ENCODE measurements around the gene LMCD1. TPM values are rescaled to one million over a fixed set of nuclear protein-coding genes. Genes with fewer than 3 reads are reported as not detected.

LMCD1 gene
- total RNA-seq, 2 experiments from 2014 or later = 2.1 to 2.2 TPM

DNA sequence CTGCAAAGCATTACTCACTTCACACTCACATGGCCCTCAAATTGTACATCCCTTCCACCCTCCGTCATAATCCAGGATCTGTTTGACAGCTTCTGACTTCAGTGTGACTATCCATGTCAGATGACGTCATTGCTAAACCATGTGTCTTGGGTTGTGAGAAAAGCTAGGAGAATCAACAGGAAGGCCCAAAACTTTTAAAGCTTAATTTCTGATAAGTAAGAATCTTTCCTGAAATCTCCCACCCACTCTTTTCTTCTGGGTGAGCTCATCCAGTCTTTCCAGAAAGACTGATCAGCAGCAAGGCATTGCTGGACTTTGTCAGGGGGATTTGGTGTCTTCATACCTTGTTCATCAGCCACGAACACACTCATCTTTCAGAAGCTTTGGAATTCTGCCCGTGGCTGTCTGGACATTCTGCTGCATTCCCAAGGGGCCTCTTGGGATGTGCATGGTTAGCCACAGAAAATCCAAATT, 11.5 kb upstream of the LMCD1 start:
- no peak for DNase-seq
- no peak for ATAC-seq
- TF ChIP-seq, protein P1, sequence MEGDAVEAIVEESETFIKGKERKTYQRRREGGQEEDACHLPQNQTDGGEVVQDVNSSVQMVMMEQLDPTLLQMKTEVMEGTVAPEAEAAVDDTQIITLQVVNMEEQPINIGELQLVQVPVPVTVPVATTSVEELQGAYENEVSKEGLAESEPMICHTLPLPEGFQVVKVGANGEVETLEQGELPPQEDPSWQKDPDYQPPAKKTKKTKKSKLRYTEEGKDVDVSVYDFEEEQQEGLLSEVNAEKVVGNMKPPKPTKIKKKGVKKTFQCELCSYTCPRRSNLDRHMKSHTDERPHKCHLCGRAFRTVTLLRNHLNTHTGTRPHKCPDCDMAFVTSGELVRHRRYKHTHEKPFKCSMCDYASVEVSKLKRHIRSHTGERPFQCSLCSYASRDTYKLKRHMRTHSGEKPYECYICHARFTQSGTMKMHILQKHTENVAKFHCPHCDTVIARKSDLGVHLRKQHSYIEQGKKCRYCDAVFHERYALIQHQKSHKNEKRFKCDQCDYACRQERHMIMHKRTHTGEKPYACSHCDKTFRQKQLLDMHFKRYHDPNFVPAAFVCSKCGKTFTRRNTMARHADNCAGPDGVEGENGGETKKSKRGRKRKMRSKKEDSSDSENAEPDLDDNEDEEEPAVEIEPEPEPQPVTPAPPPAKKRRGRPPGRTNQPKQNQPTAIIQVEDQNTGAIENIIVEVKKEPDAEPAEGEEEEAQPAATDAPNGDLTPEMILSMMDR (IDR thresholded peaks at IDR 0.05) = no peak
- intact Hi-C loops (cut with micrococcal nuclease) = no loop called here
- ChIA-PET CTCF (no interaction called here), POLR2A (no interaction called here)
- Mint-ChIP-seq H3K36me3 (ENCODE audit: low read depth) (no peaks in the 10 kb centered on the region), H3K4me1 (ENCODE audit: low read depth) (no peaks in the 10 kb centered on the region), H3K27ac (no peak overlapping the region), H3K27me3 (peaks cover 12% of the 10 kb centered on the region), H3K4me3 (no peak overlapping the region), H3K9me3 (no peaks in the 10 kb centered on the region)

DNA sequence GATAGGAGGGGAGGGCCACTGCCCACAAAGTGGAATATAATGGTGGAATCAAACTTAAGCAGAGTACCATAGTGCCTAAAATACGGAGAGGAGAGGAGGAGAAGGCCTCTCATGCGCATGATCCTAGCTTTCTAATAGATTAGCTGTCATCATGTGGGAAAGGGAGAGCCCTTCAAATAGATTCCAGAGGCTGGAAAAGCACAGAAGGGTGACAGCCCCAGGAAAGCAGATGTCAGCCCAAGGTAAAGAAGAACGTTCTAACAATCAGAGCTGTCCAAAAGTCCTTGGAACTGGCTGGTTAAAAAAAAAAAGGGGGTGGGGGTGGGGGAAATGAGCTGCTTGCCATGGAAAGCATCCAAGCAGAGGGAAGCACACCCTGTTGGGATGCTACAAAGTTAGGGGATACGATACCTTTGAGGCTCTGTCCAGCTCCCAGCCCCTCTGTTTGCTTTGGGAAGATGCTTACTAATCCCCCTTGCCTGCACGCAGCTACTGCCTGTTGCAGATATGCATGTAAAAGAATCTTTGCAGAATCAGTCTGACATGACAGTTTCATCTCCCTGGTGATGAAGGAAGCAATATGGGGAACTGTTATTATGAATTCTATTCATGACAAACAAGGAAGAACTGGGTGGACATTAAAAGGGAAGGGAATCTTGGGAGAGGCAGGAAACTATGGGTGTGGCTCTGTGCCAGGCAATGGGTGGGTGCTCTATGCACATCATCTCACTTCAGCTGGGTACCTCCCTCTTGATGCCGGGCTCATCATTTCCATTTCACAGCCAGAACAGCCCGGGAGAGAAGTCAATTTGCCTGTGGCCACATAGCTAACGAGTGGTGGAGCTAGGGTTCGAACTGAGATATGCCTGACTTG, 10.1 kb upstream of the LMCD1 start:
- H3K4me1 Mint-ChIP-seq (ENCODE audit: low read depth) = no peaks in the 10 kb centered on the region
- ChIA-PET CTCF (no interaction called here), POLR2A (no interaction called here)
- DNase-seq (no peak), ATAC-seq (no peak)
- no peak overlapping the region for H3K27ac Mint-ChIP-seq
- H3K36me3 Mint-ChIP-seq (ENCODE audit: low read depth) = no peaks in the 10 kb centered on the region
- TF ChIP-seq, protein P1 (IDR thresholded peaks at IDR 0.05) = no peak
- no peak overlapping the region for H3K4me3 Mint-ChIP-seq
- H3K27me3 Mint-ChIP-seq = peaks cover 12% of the 10 kb centered on the region
- no peaks in the 10 kb centered on the region for H3K9me3 Mint-ChIP-seq
- intact Hi-C loops (cut with micrococcal nuclease) = no loop called here

DNA sequence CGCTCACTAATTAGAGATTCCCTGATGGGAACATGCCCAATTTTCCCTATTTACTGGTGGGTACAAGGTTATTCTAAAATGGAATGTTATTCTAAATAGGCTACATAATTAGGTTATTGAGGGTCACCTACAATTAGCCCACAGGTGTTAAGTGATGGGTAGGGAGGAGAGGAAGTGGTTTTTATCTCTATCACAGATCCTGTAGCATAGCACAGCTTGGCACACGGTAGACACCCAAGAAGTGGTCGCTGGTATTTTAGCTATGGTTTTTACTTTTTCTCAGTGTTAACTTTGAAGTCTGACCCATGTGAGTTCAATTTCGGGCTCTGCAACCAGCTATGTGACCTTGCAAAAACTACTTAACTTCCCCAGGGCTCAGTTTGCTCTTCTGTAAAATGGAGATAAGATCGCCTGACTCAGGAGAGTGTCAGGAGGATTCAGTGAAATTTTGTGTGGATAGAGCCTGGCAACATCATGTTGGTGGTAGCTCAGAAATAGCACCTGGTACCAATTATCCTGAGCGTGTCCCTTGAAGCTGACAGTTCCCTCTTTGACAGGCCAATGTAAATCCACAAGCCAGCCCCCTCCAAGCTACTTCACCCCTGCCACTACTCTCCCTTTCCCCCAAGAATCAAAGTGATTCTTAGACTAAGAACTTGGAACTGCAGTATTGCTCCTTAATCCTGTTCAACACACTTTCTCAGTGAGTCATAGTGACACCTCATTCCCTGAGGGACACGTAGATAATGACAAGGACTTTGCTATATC, 8.7 kb upstream of the LMCD1 start:
- Mint-ChIP-seq H3K27me3 (peaks cover 12% of the 10 kb centered on the region), H3K4me1 (ENCODE audit: low read depth) (no peaks in the 10 kb centered on the region), H3K9me3 (no peaks in the 10 kb centered on the region), H3K27ac (no peak overlapping the region), H3K4me3 (no peak overlapping the region), H3K36me3 (ENCODE audit: low read depth) (no peaks in the 10 kb centered on the region)
- ATAC-seq (no peak), DNase-seq (no peak)
- TF ChIP-seq, protein P1 (IDR thresholded peaks at IDR 0.05) = no peak
- ChIA-PET CTCF (interaction anchor here (0.6 kb wide), 1 partner anchor 236 kb away, joined by 3 read pairs; no protein-coding TSS in a partner anchor), POLR2A (no interaction called here)
- intact Hi-C loops (cut with micrococcal nuclease) = no loop called here

DNA sequence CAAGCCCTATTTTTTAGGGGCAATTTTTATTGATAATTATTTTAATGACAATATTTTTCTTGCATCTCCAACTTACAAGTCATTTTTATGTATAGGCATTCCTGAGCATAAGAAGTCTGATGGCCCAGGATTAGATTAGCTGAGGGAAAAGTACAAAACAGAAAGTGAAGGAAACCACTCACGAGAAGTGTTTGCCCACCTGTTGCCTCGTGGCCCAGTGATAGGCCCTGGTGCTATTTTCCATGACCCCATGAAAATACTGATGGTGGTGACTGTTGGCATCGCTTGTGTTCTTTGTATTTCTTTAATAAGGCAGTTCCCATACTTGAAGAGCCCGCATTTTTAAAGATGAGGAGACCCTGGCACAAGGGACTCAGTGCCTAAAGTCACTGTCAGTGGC, 7.9 kb upstream of the LMCD1 start:
- Mint-ChIP-seq H3K27me3 (peaks cover 12% of the 10 kb centered on the region), H3K9me3 (no peaks in the 10 kb centered on the region), H3K36me3 (ENCODE audit: low read depth) (no peaks in the 10 kb centered on the region), H3K27ac (no peak overlapping the region), H3K4me1 (ENCODE audit: low read depth) (no peaks in the 10 kb centered on the region), H3K4me3 (no peak overlapping the region)
- TF ChIP-seq, protein P1 (IDR thresholded peaks at IDR 0.05) = no peak
- intact Hi-C loops (cut with micrococcal nuclease) = no loop called here
- no peak for ATAC-seq
- ChIA-PET POLR2A (no interaction called here), CTCF (no interaction called here)
- DNase-seq = no peak

DNA sequence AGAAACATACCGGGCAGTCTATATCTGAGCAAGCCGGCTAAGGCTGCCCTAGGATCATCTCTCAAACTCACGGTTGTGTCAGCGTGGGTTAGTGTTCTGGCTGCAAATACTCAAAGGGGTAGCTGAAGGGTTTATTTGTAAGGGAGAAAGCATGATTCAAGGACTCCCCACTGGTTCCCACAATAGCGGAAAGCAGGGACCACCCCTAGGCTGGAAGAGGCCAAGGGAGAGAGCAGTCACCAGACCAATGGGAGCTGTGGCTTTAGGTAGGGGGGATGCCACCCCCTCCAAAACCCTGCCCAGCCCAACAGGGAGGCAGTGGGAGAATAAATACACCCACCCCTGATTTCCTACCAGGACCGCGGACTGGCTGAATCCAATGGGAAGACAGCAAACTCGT, 7.3 kb upstream of the LMCD1 start:
- Mint-ChIP-seq H3K4me1 (ENCODE audit: low read depth) (no peaks in the 10 kb centered on the region), H3K36me3 (ENCODE audit: low read depth) (no peaks in the 10 kb centered on the region), H3K27ac (no peak overlapping the region), H3K9me3 (no peaks in the 10 kb centered on the region), H3K27me3 (peaks cover 12% of the 10 kb centered on the region), H3K4me3 (no peak overlapping the region)
- ChIA-PET POLR2A (interaction anchor here (0.7 kb wide), 1 partner anchor 11 kb away, joined by 3 read pairs; no protein-coding TSS in a partner anchor), CTCF (no interaction called here)
- TF ChIP-seq, protein P1 (IDR thresholded peaks at IDR 0.05) = no peak
- DNase-seq (no peak), ATAC-seq (no peak)
- intact Hi-C loops (cut with micrococcal nuclease) = no loop called here
